Right lobe of liver (tissue), 4 donors: ENCODE data around the gene PITPNC1.
"Not testable (repeated sequence)": the region's sequence is repeated elsewhere in the genome, so short reads cannot be mapped to it uniquely, and the experiment has no call there.

Experiments used
- CTCF ChIP-seq, 4 donors: fragments of 200-600 bp in 3 of 4; fragments of 450-650 bp in 1 of 4; IDR thresholded peaks; one replicate each; pipeline versions ENCODE4 v1.5.1 to v1.8.0; 2016 to 2022; ENCODE audit warnings: antibody characterized with exemption in 4 of 4, mild to moderate bottlenecking in 2 of 4
- POLR2A ChIP-seq: fragments of 450-650 bp; IDR thresholded peaks from one replicate; pipeline ENCODE4 v1.6.1; 2017; ENCODE audit warnings: antibody characterized with exemption, mild to moderate bottlenecking
- donor health status: DM: no; HTN: no; CAD: no.
- donor health status: DM: no; HTN: no; CAD: no.
- donor health status: DM: no; HTN: yes; CAD: no.

- TF ChIP-seq CTCF (IDR thresholded peaks at IDR 0.05); POLR2A: not testable (repeated sequence)
Measured at GRCh38 chr17:67480959-67481358, 103.9 kb downstream of the PITPNC1 start.
